ENCODE data around the gene KIF26A. TPM values are rescaled to one million over a fixed set of nuclear protein-coding genes. Genes with fewer than 3 reads are reported as not detected.

Gene KIF26A
- total and polyA plus RNA-seq, 2 experiments from 2014 or later = 5.6 to 103 TPM

DNA sequence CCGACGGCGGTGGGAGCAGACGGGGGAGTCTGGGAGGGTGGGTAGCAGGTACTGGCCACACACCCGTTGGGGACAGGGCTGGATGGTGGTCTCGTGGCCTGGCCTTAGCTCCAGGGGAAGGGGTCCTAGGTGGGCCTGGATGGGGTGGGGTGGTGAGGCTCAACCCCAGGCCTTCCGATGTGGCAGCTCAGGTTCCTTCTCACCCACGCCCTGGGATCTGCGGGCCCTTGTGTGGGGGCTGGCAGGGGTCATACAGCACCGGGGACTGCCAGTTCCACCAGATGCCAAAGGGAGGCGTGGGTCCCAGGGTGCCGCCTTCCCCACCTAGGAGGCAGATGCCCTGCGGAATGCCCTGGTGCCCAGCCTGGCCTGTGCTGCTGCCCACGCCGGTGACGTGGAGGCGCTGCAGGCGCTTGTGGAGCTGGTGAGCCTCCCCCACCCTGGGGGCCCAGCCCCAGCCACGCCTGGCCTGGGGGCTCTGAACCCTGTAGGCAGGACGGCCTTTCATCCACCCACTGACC, 31.9 kb upstream of the KIF26A start:
- Mint-ChIP-seq H3K36me3 (ENCODE audit: low read depth) (no peaks in the 10 kb centered on the region), H3K4me1 (peaks cover 4% of the 10 kb centered on the region; the same call in 2 of the 3 replicates), H3K27ac (no peak overlapping the region), H3K9me3 (no peaks in the 10 kb centered on the region), H3K27me3 (ENCODE audit: insufficient read depth, low read depth, poor library complexity) (peaks cover 9% of the 10 kb centered on the region), H3K4me3 (no peak overlapping the region)
- no peak for ATAC-seq
- DNase-seq (ENCODE audit: low spot score) = no peak
- H3K4me1 ChIP-seq (ENCODE audit: insufficient read depth) = no peaks in the 10 kb centered on the region
- no peaks in the 10 kb centered on the region for H3K9me2 ChIP-seq (ENCODE audit: insufficient read depth)
- H3K4me3 ChIP-seq = no peak overlapping the region
- H3F3A ChIP-seq (replicated peaks; ENCODE audit: low read depth) = no peaks in the 10 kb centered on the region
- no peaks in the 10 kb centered on the region for H3K36me3 ChIP-seq (ENCODE audit: insufficient read depth)
- TF ChIP-seq NANOG (IDR thresholded peaks at IDR 0.05; ENCODE audit: borderline replicate concordance) = no peak
- TF ChIP-seq, protein P1, sequence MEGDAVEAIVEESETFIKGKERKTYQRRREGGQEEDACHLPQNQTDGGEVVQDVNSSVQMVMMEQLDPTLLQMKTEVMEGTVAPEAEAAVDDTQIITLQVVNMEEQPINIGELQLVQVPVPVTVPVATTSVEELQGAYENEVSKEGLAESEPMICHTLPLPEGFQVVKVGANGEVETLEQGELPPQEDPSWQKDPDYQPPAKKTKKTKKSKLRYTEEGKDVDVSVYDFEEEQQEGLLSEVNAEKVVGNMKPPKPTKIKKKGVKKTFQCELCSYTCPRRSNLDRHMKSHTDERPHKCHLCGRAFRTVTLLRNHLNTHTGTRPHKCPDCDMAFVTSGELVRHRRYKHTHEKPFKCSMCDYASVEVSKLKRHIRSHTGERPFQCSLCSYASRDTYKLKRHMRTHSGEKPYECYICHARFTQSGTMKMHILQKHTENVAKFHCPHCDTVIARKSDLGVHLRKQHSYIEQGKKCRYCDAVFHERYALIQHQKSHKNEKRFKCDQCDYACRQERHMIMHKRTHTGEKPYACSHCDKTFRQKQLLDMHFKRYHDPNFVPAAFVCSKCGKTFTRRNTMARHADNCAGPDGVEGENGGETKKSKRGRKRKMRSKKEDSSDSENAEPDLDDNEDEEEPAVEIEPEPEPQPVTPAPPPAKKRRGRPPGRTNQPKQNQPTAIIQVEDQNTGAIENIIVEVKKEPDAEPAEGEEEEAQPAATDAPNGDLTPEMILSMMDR (conservative IDR thresholded peaks at IDR 0.05; ENCODE audit: low read depth in 2 of 2) = no peak
- TF ChIP-seq ZNF114 (CRISPR knock-in tag; IDR thresholded peaks at IDR 0.05) = no peak
- no peak for TF ChIP-seq POLR2AphosphoS5 (IDR thresholded peaks at IDR 0.05; ENCODE audit: low read depth)
- TF ChIP-seq JUNB (IDR thresholded peaks at IDR 0.05; ENCODE audit: unreplicated experiment) = no peak
- no peak for TF ChIP-seq EZH2phosphoT487 (IDR thresholded peaks at IDR 0.05; ENCODE audit: unreplicated experiment)
- no peak for TF ChIP-seq CREB1 (CRISPR knock-in tag; IDR thresholded peaks at IDR 0.05; ENCODE audit: low read depth)
- TF ChIP-seq EZH2 (IDR thresholded peaks at IDR 0.05; ENCODE audit: low read depth, unreplicated experiment) = no peak
- TF ChIP-seq, protein P2, sequence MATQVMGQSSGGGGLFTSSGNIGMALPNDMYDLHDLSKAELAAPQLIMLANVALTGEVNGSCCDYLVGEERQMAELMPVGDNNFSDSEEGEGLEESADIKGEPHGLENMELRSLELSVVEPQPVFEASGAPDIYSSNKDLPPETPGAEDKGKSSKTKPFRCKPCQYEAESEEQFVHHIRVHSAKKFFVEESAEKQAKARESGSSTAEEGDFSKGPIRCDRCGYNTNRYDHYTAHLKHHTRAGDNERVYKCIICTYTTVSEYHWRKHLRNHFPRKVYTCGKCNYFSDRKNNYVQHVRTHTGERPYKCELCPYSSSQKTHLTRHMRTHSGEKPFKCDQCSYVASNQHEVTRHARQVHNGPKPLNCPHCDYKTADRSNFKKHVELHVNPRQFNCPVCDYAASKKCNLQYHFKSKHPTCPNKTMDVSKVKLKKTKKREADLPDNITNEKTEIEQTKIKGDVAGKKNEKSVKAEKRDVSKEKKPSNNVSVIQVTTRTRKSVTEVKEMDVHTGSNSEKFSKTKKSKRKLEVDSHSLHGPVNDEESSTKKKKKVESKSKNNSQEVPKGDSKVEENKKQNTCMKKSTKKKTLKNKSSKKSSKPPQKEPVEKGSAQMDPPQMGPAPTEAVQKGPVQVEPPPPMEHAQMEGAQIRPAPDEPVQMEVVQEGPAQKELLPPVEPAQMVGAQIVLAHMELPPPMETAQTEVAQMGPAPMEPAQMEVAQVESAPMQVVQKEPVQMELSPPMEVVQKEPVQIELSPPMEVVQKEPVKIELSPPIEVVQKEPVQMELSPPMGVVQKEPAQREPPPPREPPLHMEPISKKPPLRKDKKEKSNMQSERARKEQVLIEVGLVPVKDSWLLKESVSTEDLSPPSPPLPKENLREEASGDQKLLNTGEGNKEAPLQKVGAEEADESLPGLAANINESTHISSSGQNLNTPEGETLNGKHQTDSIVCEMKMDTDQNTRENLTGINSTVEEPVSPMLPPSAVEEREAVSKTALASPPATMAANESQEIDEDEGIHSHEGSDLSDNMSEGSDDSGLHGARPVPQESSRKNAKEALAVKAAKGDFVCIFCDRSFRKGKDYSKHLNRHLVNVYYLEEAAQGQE (IDR thresholded peaks at IDR 0.05; ENCODE audit: unreplicated experiment) = no peak
- no peak for TF ChIP-seq STAT1 (IDR thresholded peaks at IDR 0.05; ENCODE audit: unreplicated experiment)
- no peak for TF ChIP-seq ZNF331 (CRISPR knock-in tag; IDR thresholded peaks at IDR 0.05; ENCODE audit: low read depth)
- TF ChIP-seq, protein P3, sequence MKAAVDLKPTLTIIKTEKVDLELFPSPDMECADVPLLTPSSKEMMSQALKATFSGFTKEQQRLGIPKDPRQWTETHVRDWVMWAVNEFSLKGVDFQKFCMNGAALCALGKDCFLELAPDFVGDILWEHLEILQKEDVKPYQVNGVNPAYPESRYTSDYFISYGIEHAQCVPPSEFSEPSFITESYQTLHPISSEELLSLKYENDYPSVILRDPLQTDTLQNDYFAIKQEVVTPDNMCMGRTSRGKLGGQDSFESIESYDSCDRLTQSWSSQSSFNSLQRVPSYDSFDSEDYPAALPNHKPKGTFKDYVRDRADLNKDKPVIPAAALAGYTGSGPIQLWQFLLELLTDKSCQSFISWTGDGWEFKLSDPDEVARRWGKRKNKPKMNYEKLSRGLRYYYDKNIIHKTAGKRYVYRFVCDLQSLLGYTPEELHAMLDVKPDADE (IDR thresholded peaks at IDR 0.05) = no peak
- TF ChIP-seq, protein P4, sequence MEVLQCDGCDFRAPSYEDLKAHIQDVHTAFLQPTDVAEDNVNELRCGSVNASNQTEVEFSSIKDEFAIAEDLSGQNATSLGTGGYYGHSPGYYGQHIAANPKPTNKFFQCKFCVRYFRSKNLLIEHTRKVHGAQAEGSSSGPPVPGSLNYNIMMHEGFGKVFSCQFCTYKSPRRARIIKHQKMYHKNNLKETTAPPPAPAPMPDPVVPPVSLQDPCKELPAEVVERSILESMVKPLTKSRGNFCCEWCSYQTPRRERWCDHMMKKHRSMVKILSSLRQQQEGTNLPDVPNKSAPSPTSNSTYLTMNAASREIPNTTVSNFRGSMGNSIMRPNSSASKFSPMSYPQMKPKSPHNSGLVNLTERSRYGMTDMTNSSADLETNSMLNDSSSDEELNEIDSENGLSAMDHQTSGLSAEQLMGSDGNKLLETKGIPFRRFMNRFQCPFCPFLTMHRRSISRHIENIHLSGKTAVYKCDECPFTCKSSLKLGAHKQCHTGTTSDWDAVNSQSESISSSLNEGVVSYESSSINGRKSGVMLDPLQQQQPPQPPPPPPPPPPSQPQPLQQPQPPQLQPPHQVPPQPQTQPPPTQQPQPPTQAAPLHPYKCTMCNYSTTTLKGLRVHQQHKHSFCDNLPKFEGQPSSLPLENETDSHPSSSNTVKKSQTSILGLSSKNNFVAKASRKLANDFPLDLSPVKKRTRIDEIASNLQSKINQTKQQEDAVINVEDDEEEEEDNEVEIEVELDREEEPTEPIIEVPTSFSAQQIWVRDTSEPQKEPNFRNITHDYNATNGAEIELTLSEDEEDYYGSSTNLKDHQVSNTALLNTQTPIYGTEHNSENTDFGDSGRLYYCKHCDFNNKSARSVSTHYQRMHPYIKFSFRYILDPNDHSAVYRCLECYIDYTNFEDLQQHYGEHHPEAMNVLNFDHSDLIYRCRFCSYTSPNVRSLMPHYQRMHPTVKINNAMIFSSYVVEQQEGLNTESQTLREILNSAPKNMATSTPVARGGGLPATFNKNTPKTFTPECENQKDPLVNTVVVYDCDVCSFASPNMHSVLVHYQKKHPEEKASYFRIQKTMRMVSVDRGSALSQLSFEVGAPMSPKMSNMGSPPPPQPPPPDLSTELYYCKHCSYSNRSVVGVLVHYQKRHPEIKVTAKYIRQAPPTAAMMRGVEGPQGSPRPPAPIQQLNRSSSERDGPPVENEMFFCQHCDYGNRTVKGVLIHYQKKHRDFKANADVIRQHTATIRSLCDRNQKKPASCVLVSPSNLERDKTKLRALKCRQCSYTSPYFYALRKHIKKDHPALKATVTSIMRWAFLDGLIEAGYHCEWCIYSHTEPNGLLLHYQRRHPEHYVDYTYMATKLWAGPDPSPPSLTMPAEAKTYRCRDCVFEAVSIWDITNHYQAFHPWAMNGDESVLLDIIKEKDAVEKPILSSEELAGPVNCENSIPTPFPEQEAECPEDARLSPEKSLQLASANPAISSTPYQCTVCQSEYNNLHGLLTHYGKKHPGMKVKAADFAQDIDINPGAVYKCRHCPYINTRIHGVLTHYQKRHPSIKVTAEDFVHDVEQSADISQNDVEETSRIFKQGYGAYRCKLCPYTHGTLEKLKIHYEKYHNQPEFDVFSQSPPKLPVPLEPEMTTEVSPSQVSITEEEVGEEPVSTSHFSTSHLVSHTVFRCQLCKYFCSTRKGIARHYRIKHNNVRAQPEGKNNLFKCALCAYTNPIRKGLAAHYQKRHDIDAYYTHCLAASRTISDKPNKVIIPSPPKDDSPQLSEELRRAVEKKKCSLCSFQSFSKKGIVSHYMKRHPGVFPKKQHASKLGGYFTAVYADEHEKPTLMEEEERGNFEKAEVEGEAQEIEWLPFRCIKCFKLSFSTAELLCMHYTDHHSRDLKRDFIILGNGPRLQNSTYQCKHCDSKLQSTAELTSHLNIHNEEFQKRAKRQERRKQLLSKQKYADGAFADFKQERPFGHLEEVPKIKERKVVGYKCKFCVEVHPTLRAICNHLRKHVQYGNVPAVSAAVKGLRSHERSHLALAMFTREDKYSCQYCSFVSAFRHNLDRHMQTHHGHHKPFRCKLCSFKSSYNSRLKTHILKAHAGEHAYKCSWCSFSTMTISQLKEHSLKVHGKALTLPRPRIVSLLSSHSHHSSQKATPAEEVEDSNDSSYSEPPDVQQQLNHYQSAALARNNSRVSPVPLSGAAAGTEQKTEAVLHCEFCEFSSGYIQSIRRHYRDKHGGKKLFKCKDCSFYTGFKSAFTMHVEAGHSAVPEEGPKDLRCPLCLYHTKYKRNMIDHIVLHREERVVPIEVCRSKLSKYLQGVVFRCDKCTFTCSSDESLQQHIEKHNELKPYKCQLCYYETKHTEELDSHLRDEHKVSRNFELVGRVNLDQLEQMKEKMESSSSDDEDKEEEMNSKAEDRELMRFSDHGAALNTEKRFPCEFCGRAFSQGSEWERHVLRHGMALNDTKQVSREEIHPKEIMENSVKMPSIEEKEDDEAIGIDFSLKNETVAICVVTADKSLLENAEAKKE (CRISPR knock-in tag; IDR thresholded peaks at IDR 0.05) = no peak
- no peak overlapping the region for H3K4me2 ChIP-seq
- H2AFZ ChIP-seq = no peak overlapping the region
- H3K27me3 ChIP-seq (ENCODE audit: insufficient read depth) = no peaks in the 10 kb centered on the region
- no peak overlapping the region for H3K27ac ChIP-seq (ENCODE audit: low read depth)
- no peaks in the 10 kb centered on the region for H4K20me1 ChIP-seq (replicated peaks; ENCODE audit: insufficient read depth)
- H3K79me2 ChIP-seq (replicated peaks; ENCODE audit: insufficient read depth) = no peaks in the 10 kb centered on the region
